Panc1 (cell line): ENCODE measurements around the gene DCUN1D1. TPM values are rescaled to one million over a fixed set of nuclear protein-coding genes. Genes with fewer than 3 reads are reported as not detected.

ENCODE experiments used
- ATAC-seq: fragments of 200-7000 bp; cut with Tn5 transposase; 2 replicates; pipeline ENCODE4 v1.9.1; 2020; ENCODE audit warnings: mild to moderate bottlenecking, moderate library complexity
- BruUV-seq: library from RNA; stranded (reverse); fragments of 400-500 nt; replicated peaks from 2 replicates; lab custom pipeline; 2021; lab: Mats Ljungman, UMichigan
- CTCF ChIA-PET: fragments of 300-600 bp; sonication (Branson Sonifier 250); formaldehyde crosslinking; loops from one replicate; lab custom pipeline; 2022; ENCODE audit warnings: antibody characterized with exemption; lab: Charles Lee
- POLR2A ChIA-PET: fragments of 300-600 bp; sonication (Branson Sonifier 250); formaldehyde crosslinking; loops from one replicate; lab custom pipeline; 2022; ENCODE audit warnings: antibody characterized with exemption; lab: Charles Lee
- DNase-seq: peaks from one replicate; pipeline ENCODE4 v3.0.0-alpha.2; 2010; ENCODE audit warnings: low read depth, low spot score
- H3K27ac ChIP-seq: 2 replicates; pipeline ENCODE4 v1.5.1; 2011; ENCODE audit warnings: mild to moderate bottlenecking, low read length, inconsistent platforms
- H3K27me3 ChIP-seq: fragments of 200-500 bp; sonication (Bioruptor generic); 2 replicates; pipeline ENCODE4 v1.6.0; 2014; ENCODE audit warnings: low read length, inconsistent platforms; ENCODE audit not compliant: control insufficient read depth, insufficient read depth
- H3K36me3 ChIP-seq: fragments of 200-500 bp; sonication (Bioruptor generic); 2 replicates; pipeline ENCODE4 v1.5.1; 2014; ENCODE audit warnings: inconsistent platforms, mild to moderate bottlenecking, low read length, moderate library complexity; ENCODE audit not compliant: control insufficient read depth, insufficient read depth
- H3K4me1 ChIP-seq: 2 replicates; pipeline ENCODE4 v1.5.1; 2011; ENCODE audit warnings: inconsistent platforms, mild to moderate bottlenecking, low read length, moderate library complexity; ENCODE audit not compliant: control insufficient read depth, insufficient read depth
- H3K4me3 ChIP-seq, 2 experiments: 2 replicates each; pipeline ENCODE4 v1.5.1; 2011 to 2012; ENCODE audit warnings: low read depth in 2 of 2, low read length in 2 of 2, mild to moderate bottlenecking in 2 of 2, inconsistent platforms in 1 of 2, moderate library complexity in 1 of 2
- H3K9me3 ChIP-seq: fragments of 200-500 bp; sonication (Bioruptor generic); 2 replicates; pipeline ENCODE4 v1.5.1; 2014; ENCODE audit warnings: low read depth, mild to moderate bottlenecking, inconsistent platforms, low read length, moderate library complexity; ENCODE audit not compliant: control insufficient read depth, insufficient read depth
- POLR2AphosphoS5 ChIP-seq: IDR thresholded peaks from 2 replicates; pipeline ENCODE4 v1.6.1; 2012; ENCODE audit warnings: mild to moderate bottlenecking, low read depth, low read length, moderate library complexity
- REST ChIP-seq, 2 experiments: IDR thresholded peaks; 2 replicates each; pipeline ENCODE4 v1.6.1; 2011 to 2012; ENCODE audit warnings: low read depth in 2 of 2, control low read depth in 1 of 2, low read length in 1 of 2, mild to moderate bottlenecking in 1 of 2, moderate library complexity in 1 of 2; ENCODE audit not compliant: insufficient read depth in 1 of 2
- SIN3A ChIP-seq: IDR thresholded peaks from 2 replicates; pipeline ENCODE4 v1.6.1; 2012; ENCODE audit warnings: low read depth, mild to moderate bottlenecking, low read length, moderate library complexity, borderline replicate concordance; ENCODE audit not compliant: insufficient read depth
- TCF7L2 ChIP-seq: IDR thresholded peaks from 2 replicates; pipeline ENCODE4 v1.6.1; 2011; ENCODE audit warnings: mild to moderate bottlenecking, low read depth, low read length, inconsistent platforms
- in situ Hi-C: cut with HindIII; loops from 2 replicates; pipeline ENCODE4 v1.10.0; 2016; ENCODE audit warnings: low sequenced_read_pairs, low pct_unique_long_range_greater_than_20kb
- intact Hi-C: fragments of 100-400 bp; cut with micrococcal nuclease; formaldehyde crosslinking; loops from one replicate; pipeline ENCODE4 v1.10.0; 2022; ENCODE audit not compliant: unreplicated experiment
- total RNA-seq: library from RNA; stranded (reverse); gene quantifications from one replicate; pipeline ENCODE4 v1.2.1, GENCODE V29; 2021; ENCODE audit not compliant: unreplicated experiment
- TF ChIP-seq, protein P1 (sequence below): fragments of 450-650 bp; IDR thresholded peaks from 2 replicates; pipeline ENCODE4 v1.5.1; 2017; ENCODE audit warnings: mild to moderate bottlenecking

Gene DCUN1D1
- total RNA-seq, 1 experiment from 2014 or later, result 68.1 TPM

DNA sequence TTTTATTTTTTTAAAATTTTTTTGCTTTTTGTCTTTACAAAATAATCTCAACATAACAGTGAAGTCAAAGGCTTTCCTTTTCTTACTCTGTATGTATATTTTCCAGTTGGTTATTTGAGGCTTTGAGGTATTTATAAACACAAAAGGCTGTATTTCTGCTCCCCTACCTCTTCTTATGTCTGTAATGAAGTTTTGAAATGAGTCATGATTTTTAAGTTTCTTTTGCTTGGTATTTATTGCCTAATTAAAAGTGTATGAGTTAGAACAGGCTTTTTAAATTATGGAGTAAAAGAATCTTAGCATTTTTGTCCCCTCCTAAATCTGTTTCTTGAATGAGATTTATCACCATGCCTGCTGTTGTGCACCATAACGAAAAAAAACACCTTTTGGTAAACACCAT, 66.0 kb downstream of the DCUN1D1 start:
- ATAC-seq (no peak), DNase-seq (no peak)
- Histone ChIP-seq H3K9me3 (no peaks in the 10 kb centered on the region), H3K36me3 (peaks cover 1% of the 10 kb centered on the region; the same call in 1 of the 2 replicates), H3K27me3 (no peaks in the 10 kb centered on the region), H3K4me1 (no peaks in the 10 kb centered on the region), H3K27ac (no peak overlapping the region), H3K4me3 (no peak overlapping the region)
- in situ Hi-C loops, result no loop called here
- BruUV-seq, result no TSS peak
- ChIA-PET POLR2A (no interaction called here), CTCF (no interaction called here)
- intact Hi-C loops, result no loop called here
- no peak for TF ChIP-seq POLR2AphosphoS5
- TF ChIP-seq, protein P1, sequence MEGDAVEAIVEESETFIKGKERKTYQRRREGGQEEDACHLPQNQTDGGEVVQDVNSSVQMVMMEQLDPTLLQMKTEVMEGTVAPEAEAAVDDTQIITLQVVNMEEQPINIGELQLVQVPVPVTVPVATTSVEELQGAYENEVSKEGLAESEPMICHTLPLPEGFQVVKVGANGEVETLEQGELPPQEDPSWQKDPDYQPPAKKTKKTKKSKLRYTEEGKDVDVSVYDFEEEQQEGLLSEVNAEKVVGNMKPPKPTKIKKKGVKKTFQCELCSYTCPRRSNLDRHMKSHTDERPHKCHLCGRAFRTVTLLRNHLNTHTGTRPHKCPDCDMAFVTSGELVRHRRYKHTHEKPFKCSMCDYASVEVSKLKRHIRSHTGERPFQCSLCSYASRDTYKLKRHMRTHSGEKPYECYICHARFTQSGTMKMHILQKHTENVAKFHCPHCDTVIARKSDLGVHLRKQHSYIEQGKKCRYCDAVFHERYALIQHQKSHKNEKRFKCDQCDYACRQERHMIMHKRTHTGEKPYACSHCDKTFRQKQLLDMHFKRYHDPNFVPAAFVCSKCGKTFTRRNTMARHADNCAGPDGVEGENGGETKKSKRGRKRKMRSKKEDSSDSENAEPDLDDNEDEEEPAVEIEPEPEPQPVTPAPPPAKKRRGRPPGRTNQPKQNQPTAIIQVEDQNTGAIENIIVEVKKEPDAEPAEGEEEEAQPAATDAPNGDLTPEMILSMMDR, result no peak
- no peak for TF ChIP-seq TCF7L2
- no peak for TF ChIP-seq REST (IDR thresholded peaks at IDR 0.05; ENCODE audit: insufficient read depth in 1 of 2, low read depth in 2 of 2, low read length in 1 of 2)
- no peak for TF ChIP-seq SIN3A

DNA sequence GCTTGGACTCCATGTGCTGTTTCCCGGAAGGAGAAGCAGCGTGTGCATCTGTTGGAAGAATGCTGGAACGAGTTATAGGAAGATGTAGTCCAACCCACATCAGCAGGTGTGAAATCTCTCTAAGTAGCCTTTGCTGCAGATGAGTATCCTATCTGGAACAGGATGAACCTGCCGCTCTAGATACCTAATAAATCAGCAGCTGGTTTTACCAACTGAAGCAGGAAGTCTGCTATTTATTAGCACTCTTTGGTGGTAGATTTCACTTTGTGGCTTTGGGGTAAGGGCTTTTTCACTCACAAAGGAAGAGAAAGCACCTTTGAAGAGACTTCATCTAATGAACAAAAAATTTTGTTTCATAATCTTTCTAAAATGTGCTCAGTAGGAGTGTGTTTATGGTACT, 66.4 kb downstream of the DCUN1D1 start:
- H3K27ac ChIP-seq, result no peak overlapping the region
- peaks cover 2% of the 10 kb centered on the region; the same call in 1 of the 2 replicates for H3K36me3 ChIP-seq
- in situ Hi-C loops, result no loop called here
- ChIA-PET POLR2A (no interaction called here), CTCF (no interaction called here)
- no peak for TF ChIP-seq TCF7L2
- TF ChIP-seq POLR2AphosphoS5, result no peak
- TF ChIP-seq SIN3A, result no peak
- TF ChIP-seq, protein P1, result no peak
- TF ChIP-seq REST (IDR thresholded peaks at IDR 0.05; ENCODE audit: insufficient read depth in 1 of 2, low read depth in 2 of 2, low read length in 1 of 2), result no peak
- H3K4me3 ChIP-seq, result no peak overlapping the region
- H3K27me3 ChIP-seq, result no peaks in the 10 kb centered on the region
- H3K4me1 ChIP-seq, result no peaks in the 10 kb centered on the region
- intact Hi-C loops, result no loop called here
- no peaks in the 10 kb centered on the region for H3K9me3 ChIP-seq
- DNase-seq (no peak), ATAC-seq (no peak)
- no TSS peak for BruUV-seq
